GM18511 (cell line): ENCODE data around the gene MPIG6B.

ENCODE experiments used
- ATAC-seq: cut with Tn5 transposase; IDR thresholded peaks from one replicate; pipeline ENCODE4 v1.9.1; 2021; ENCODE audit warnings: mild to moderate bottlenecking, moderate library complexity; ENCODE audit not compliant: unreplicated experiment

MPIG6B gene

DNA sequence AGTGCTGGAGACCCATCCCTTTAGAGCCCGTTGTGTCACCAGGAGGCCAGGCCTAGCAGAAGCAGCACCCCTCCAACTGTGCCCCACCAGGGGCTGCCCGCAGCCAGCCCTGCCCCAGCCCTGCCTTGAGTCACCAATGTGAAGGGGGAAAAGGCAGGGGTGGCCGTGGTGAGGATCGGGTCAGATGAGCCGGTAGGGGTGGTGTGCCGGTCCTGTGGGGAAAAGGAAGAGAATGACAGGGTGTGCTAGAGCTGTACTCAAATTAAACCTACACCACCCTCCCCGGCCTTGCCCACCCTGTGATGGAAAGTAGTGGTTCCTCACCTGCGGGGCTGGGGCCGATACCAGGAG, 42.4 kb downstream of the MPIG6B start:
- ATAC-seq = no peak

DNA sequence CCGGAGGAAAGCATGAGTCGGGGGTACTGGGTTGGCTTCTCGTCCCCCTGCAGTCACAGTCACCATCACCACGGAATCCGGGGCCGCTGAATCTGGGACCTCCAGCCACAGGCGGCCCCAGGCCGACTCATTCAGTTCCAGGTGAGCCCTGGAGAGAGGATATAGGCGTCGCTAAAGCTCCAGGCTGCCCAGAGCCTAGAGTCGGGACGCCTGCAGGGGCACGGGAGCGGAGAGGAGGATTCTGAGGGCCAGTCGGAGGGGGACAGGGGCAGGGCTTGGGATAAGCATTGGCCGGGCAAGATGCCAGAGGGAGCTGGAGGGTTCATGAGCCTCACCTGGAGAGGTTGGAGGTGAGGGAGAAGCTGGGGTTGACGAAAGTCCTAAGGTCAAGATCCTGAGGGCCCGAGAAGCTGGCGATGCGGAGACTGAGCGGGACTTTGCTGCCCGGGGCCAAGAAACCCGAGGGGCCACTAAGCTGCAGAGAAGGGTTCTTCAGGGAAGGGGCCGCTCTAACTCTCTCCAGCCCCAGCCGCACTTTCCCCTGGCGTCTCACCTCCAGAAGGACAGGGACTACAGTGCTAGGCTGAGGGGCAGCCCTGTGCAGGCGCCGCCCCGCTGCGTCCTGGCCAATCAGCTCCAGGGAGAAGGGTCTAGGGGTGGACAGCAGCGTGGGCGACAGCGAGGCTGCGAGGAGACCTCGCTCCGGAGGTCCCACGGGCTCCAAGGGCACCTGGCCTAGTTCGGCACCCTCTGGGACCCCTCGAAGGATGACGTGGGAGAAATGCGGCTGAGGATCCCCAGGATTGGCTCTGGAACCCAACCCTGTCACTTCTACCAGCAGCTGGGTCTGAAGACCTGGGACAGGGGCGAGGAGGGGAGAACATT, 43.0 kb downstream of the MPIG6B start:
- ATAC-seq = no peak

DNA sequence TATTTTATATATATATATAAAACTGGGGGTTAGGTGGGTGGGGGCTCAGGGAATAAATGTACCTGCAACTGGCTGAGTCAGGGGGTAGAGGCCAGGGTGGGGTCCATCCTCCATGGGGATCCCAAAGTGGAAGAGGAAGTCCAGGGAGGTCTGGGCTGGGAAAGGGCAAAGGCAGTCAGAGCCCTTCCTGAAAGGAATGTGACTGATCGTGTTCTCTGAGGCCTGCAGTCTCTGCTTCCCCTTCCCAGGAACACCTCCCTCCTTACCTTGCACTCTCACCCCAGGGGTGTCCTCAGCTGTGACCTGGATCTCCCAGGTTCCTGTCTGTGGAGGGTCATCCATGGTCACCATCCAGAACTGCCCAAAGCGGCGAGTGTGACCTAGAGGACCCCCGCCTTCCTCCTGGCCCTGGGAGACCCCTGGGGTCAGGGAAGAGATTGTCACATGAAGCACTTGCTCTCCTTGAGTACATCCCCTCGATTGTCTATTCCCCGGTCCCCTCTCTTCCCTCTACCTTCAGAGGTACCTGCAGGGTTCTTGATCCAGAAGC, 44.0 kb downstream of the MPIG6B start:
- ATAC-seq = no peak

DNA sequence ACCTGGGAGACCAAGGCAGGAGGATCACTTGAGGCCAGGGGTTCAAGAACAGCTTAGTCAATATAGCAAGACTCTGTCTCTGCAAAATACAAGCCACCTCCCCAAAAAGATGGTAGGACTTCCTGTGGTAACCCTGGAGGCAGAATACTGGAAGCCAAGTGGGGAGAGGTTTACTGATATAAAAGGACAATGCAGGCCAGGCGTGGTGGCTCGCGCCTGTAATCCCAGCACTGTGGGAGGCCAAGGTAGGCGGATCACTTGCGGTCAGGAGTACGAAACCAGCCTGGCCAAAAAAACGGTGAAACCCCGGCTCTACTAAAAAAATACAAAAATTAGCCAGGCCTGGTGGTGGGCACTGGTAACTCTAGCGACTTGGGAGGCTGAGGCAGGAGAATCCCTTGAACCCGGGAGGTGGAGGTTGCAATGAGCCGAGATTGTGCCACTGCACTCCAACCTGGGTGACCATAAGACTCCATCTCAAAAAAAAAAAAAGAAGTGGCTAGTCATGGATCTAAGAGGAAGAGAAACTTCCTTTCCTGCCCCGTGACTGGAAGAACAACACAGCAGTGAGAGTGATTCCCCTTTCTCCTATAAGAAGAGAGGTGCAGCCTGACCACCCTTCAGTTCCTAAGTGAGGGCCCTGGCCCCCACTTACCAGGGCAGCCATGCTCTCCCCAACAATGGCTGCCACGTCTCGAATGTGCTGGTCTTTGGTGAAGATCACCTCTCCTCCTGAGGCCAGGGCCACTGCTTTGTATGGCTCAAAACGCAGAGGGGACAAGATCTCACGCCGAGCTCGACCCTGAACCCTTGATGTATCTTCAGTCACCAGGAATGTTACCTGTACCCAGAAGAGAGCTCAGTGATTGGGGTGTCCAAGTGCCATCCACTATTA, 45.4 kb downstream of the MPIG6B start:
- ATAC-seq = no peak

DNA sequence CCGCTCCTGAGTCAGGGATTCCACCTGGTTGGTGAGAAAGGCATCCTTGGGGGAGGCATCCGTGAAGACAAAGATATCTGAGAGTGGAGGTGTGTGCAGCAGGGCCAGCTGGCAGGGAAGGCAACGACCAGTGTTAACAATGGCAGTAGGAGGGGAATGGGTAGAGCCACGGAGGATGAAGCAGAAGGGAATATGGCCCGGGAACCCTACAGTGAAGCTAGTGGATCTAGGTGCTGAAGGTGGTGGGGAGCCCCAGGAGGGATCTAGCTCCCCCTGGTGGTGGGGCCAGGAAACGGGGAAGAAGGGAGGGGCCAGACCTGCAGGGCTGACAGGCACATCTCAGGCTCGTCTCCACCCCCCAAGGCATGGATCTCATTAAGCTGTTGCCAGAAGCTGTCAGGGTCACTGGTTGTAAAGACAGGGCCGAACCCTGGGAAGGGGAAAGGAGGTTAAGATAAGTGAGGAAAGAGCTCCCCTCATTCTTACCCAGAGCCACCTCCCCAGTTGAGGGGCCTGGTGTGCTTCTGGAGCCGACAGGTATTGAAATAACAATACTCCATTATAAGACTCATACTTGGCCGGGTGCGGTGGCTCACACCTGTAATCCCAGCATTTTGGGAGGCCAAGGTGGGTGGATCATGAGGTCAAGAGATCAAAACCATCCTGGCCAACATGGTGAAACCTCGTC, 46.7 kb downstream of the MPIG6B start:
- ATAC-seq = no peak

DNA sequence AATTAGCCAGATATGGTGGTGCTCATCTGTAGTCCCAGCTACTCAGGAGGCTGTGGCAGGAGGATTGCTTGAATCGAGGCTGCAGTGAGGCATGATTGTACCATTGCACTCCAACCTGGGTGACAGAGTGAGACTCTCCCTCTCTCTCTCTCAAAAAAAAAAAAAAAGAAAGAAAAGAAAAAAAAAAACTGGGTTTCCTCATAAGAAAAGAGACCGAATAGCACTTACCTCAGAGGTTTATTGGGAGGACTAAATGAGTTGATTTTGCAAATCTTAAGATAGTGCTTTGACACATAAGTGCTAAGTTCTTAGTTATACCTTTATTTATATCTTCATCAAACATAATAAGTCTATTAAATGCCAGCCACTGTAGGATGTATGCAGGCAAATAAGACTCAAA, 47.7 kb downstream of the MPIG6B start:
- ATAC-seq = no peak

DNA sequence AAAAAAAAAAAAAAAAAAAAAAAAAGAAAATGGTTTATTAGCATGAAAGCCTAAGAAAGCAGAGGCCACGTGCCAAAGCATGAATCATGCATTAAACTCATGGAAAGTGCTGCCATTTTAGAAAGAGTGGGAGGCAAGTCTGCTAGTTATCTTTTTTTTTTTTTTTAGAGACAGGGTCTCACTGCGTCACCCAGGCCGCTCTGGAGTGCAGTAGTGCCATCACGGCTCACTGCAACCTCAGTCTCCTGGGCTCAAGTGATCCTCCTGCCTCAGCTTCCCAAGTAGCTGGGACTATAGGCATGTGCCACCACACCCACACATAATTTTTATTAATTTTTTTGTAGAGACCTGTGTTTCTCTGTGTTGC, 48.8 kb downstream of the MPIG6B start:
- ATAC-seq = no peak

DNA sequence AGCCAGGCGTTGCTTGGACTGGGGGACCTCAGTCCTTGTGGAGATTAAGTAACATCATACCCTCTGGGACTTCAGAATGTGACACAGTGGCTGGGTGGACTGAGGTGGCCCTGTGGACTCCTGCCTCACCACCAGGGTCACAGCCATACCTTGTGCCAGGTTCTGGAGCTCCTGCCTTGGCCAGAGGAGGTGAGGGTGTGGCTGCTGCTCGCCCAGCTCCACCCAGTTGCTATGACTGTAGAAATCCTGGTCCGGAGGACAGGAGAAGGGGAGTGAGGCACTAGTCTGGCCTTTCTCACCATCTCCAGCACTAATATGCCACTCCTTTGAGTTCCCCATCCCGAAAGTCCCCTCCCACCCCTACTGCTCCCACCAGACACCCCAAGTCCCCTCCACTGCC, 52.0 kb downstream of the MPIG6B start:
- no peak for ATAC-seq

DNA sequence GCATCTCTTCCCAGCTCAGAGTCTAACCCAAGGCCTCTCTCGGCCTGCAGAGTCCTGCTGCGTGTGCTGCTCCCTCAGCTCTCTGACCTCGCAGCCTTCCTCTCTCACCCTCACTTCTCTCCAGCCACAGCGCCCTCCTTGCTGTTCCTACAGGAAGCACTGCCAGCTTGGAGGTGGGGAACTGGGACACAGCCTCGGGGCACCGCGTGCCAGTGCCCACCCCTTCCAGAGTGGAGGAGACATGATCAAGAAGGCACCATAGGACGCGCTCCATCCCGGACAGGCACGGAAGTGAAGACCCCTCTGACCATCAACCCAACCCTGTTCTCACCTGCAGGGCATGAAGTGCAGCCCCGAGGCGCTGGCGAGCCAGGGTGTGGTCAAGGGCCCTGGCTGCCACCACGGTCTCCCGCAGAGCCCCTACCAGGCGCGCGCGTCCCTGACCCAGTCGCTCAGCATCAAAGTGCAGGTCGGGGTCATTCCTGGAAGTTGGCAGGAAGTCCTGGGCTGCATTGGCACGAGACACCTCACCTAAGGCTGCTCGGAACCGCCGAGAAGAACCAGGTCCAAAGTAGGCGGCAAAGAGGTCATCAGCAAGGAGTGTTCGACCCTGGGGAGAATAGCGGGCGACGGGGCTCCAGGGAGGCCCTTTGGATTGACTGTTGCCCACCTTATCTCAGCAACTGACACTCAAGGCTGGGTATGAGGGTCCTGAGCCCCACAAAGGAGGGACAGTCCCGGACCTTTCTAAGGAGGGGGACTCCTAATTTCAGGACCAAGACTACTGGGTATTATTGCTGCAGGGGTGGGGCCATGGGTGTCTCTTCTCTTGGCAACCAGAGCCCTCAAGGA, 52.7 kb downstream of the MPIG6B start:
- no peak for ATAC-seq
